IMR-90 (cell line): Measurements from ENCODE around the gene UTP18. TPM values are rescaled to one million over a fixed set of nuclear protein-coding genes. Genes with fewer than 3 reads are reported as not detected.

ENCODE experiments used
- ATAC-seq: fragments of 200-7000 bp; cut with Tn5 transposase; 2 replicates; pipeline ENCODE4 v1.9.1; 2020; ENCODE audit warnings: low read depth, mild to moderate bottlenecking, moderate library complexity
- BruUV-seq: library from RNA; stranded (reverse); fragments of 400-500 nt; replicated peaks from 2 replicates; lab custom pipeline; 2021; lab: Mats Ljungman, UMichigan
- CTCF ChIA-PET: fragments of 300-600 bp; formaldehyde crosslinking; extraction: SDS; loops from one replicate; lab custom pipeline; 2021; ENCODE audit warnings: antibody characterized with exemption; lab: Yijun Ruan, JAX
- POLR2A ChIA-PET: fragments of 300-600 bp; sonication (Branson Sonifier 250); formaldehyde crosslinking; loops from one replicate; lab custom pipeline; 2022; ENCODE audit warnings: antibody characterized with exemption; ENCODE audit not compliant: unreplicated experiment; lab: Charles Lee
- DNase-seq: peaks from one replicate; pipeline ENCODE4 v3.0.0; 2013
- H2AFZ ChIP-seq: replicated peaks from 2 replicates; pipeline ENCODE3; 2013; ENCODE audit warnings: low read length, mild to moderate bottlenecking; ENCODE audit not compliant: poor library complexity
- H2AK5ac ChIP-seq: 2 replicates; pipeline ENCODE4 v1.6.1; 2013; ENCODE audit warnings: low read depth, low read length, inconsistent platforms
- H2AK9ac ChIP-seq: replicated peaks from 2 replicates; pipeline ENCODE3; 2013; ENCODE audit warnings: mild to moderate bottlenecking, low read depth, low read length, moderate library complexity; ENCODE audit not compliant: poor library complexity
- H2BK120ac ChIP-seq: 2 replicates; pipeline ENCODE4 v1.6.1; 2013; ENCODE audit warnings: low read depth, low read length, inconsistent platforms
- H2BK15ac ChIP-seq: 3 replicates; pipeline ENCODE4 v1.6.1; 2013; ENCODE audit warnings: low read depth, low read length, inconsistent platforms
- H2BK20ac ChIP-seq: 2 replicates; pipeline ENCODE4 v1.6.1; 2013; ENCODE audit warnings: low read depth, mild to moderate bottlenecking, inconsistent platforms, low read length, moderate library complexity
- H2BK5ac ChIP-seq: 2 replicates; pipeline ENCODE4 v1.6.1; 2013; ENCODE audit warnings: mild to moderate bottlenecking, low read depth, low read length, inconsistent platforms; ENCODE audit not compliant: poor library complexity, severe bottlenecking
- H3K14ac ChIP-seq: replicated peaks from 2 replicates; pipeline ENCODE4 v1.6.1; 2013; ENCODE audit warnings: low read depth, low read length, inconsistent platforms
- H3K18ac ChIP-seq: 2 replicates; pipeline ENCODE4 v1.6.1; 2013; ENCODE audit warnings: low read depth, low read length, control low read depth
- H3K23ac ChIP-seq: 2 replicates; pipeline ENCODE4 v1.6.1; 2013; ENCODE audit warnings: low read depth, low read length, inconsistent platforms
- H3K27ac ChIP-seq: 2 replicates; pipeline ENCODE4 v1.5.1; 2013; ENCODE audit warnings: mild to moderate bottlenecking, control low read depth, low read length; ENCODE audit not compliant: insufficient read depth
- H3K27me3 ChIP-seq: 2 replicates; pipeline ENCODE4 v1.6.1; 2013; ENCODE audit warnings: low read length; ENCODE audit not compliant: control insufficient read depth, insufficient read depth
- H3K36me3 ChIP-seq: 2 replicates; pipeline ENCODE4 v1.6.1; 2013; ENCODE audit warnings: low read length, mixed read lengths; ENCODE audit not compliant: control insufficient read depth, insufficient read depth
- H3K4ac ChIP-seq: 2 replicates; pipeline ENCODE4 v1.6.1; 2013; ENCODE audit warnings: low read depth, low read length, inconsistent platforms
- H3K4me1 ChIP-seq: 2 replicates; pipeline ENCODE4 v1.6.1; 2013; ENCODE audit warnings: low read length, mixed read lengths; ENCODE audit not compliant: control insufficient read depth, insufficient read depth
- H3K4me2 ChIP-seq: 2 replicates; pipeline ENCODE4 v1.6.1; 2013; ENCODE audit warnings: low read depth, mild to moderate bottlenecking, control low read depth, low read length, moderate library complexity
- H3K4me3 ChIP-seq: 2 replicates; pipeline ENCODE4 v1.5.1; 2013; ENCODE audit warnings: low read depth, mild to moderate bottlenecking, control low read depth, low read length, moderate library complexity; ENCODE audit not compliant: insufficient read depth
- H3K56ac ChIP-seq: 2 replicates; pipeline ENCODE4 v1.6.1; 2013; ENCODE audit warnings: low read length, inconsistent platforms; ENCODE audit not compliant: insufficient read depth; ENCODE audit errors: extremely low read depth
- H3K79me1 ChIP-seq, 2 experiments: 2 replicates each; pipeline ENCODE4 v1.6.1; 2013; ENCODE audit warnings: low read length in 2 of 2, inconsistent platforms in 1 of 2, low read depth in 1 of 2
- H3K9ac ChIP-seq: 2 replicates; pipeline ENCODE4 v1.6.1; 2013; ENCODE audit warnings: low read depth, low read length, control low read depth
- H3K9me1 ChIP-seq: 2 replicates; pipeline ENCODE4 v1.6.1; 2013; ENCODE audit warnings: low read length, inconsistent platforms; ENCODE audit not compliant: insufficient read depth
- H3K9me3 ChIP-seq: 2 replicates; pipeline ENCODE4 v1.6.1; 2013; ENCODE audit warnings: low read length; ENCODE audit not compliant: control insufficient read depth, insufficient read depth
- H4K20me1 ChIP-seq: 2 replicates; pipeline ENCODE4 v1.6.1; 2013; ENCODE audit warnings: low read length, inconsistent platforms; ENCODE audit not compliant: insufficient read depth
- H4K5ac ChIP-seq: 2 replicates; pipeline ENCODE4 v1.6.1; 2013; ENCODE audit warnings: mild to moderate bottlenecking, low read depth, low read length, control low read depth
- H4K8ac ChIP-seq, 2 experiments: 2 replicates each; pipeline ENCODE4 v1.6.1; 2013; ENCODE audit warnings: low read depth in 2 of 2, low read length in 2 of 2, control low read depth in 1 of 2, inconsistent platforms in 1 of 2
- H4K91ac ChIP-seq: 2 replicates; pipeline ENCODE4 v1.6.1; 2013; ENCODE audit warnings: low read depth, low read length, inconsistent platforms; ENCODE audit not compliant: insufficient read depth
- BHLHE40 ChIP-seq: fragments of 150-350 bp; IDR thresholded peaks from 2 replicates; pipeline ENCODE4 v1.6.1; 2016; ENCODE audit warnings: mild to moderate bottlenecking, low read depth, low read length
- CEBPB ChIP-seq: IDR thresholded peaks from 2 replicates; pipeline ENCODE4 v1.6.1; 2012; ENCODE audit warnings: low read depth, low read length, improper control_type of control experiment
- MAFK ChIP-seq: IDR thresholded peaks from 2 replicates; pipeline ENCODE4 v1.6.1; 2012; ENCODE audit warnings: low read depth, low read length, improper control_type of control experiment
- MAZ ChIP-seq: IDR thresholded peaks from 2 replicates; pipeline ENCODE4 v1.6.1; 2012; ENCODE audit warnings: low read depth, mild to moderate bottlenecking, low read length, improper control_type of control experiment, moderate library complexity, borderline replicate concordance
- MXI1 ChIP-seq: IDR thresholded peaks from 2 replicates; pipeline ENCODE4 v1.6.1; 2012; ENCODE audit warnings: low read depth, mild to moderate bottlenecking, low read length, moderate library complexity, borderline replicate concordance
- NFE2L2 ChIP-seq: fragments of 150-350 bp; IDR thresholded peaks from 2 replicates; pipeline ENCODE4 v1.6.1; 2016; ENCODE audit warnings: low read depth, mild to moderate bottlenecking, low read length
- RAD21 ChIP-seq: IDR thresholded peaks from 2 replicates; pipeline ENCODE4 v1.6.1; 2012; ENCODE audit warnings: low read length, improper control_type of control experiment
- SMC3 ChIP-seq: fragments of 150-350 bp; IDR thresholded peaks from 2 replicates; pipeline ENCODE4 v1.6.1; 2016; ENCODE audit warnings: low read depth, mild to moderate bottlenecking, antibody characterized with exemption, low read length, moderate library complexity
- USF2 ChIP-seq: fragments of 150-350 bp; IDR thresholded peaks from 2 replicates; pipeline ENCODE4 v1.6.1; 2017; ENCODE audit warnings: mild to moderate bottlenecking, antibody characterized with exemption, low read length, low read depth
- WGBS, 2 experiments: methylation state at CpG; one replicate each; pipeline versions ENCODE4 v1.1.5 to v1.1.7; 2013; ENCODE audit warnings: missing lambda C conversion rate in 2 of 2; ENCODE audit not compliant: insufficient read length in 1 of 2; ENCODE audit errors: extremely low coverage in 2 of 2; 5-methylcytosine and 5-hydroxymethylcytosine counted together
- dilution Hi-C: fragments of 300-500 bp; cut with HindIII; formaldehyde crosslinking; loops from one replicate; pipeline ENCODE4 v1.14.3; 2018; ENCODE audit warnings: low sequenced_read_pairs; ENCODE audit not compliant: unreplicated experiment
- in situ Hi-C: fragments of 300-500 bp; cut with MboI; formaldehyde crosslinking; loops from 3 replicates; pipeline ENCODE4 v1.14.3; 2019; ENCODE audit warnings: low sequenced_read_pairs, inconsistent platforms, mixed read lengths
- intact Hi-C: fragments of 100-400 bp; cut with micrococcal nuclease; formaldehyde crosslinking; loops from 2 replicates; pipeline ENCODE4 v1.10.0; 2022
- polyA plus RNA-seq, 3 experiments: library from polyadenylated mRNA; depleted of rRNA; stranded (reverse); fragments of >200 nt; gene quantifications; 2 replicates each; pipeline ENCODE4 v1.2.3, GENCODE V29; 2012; ENCODE audit warnings: low replicate concordance in 1 of 3
- total RNA-seq: library from RNA; depleted of rRNA; stranded (reverse); fragments of >200 nt; gene quantifications from 2 replicates; pipeline ENCODE4 v1.2.3, GENCODE V29; 2012
- TF ChIP-seq, protein P1 (sequence below): conservative IDR thresholded peaks from 2 replicates; pipeline ENCODE4 v1.5.1; 2012; ENCODE audit warnings: mild to moderate bottlenecking, low read depth, low read length, improper control_type of control experiment

UTP18 gene
- total and polyA plus RNA-seq, 2 of the 4 experiments (the other 2 are of a cell fraction), result 17.7 to 22.4 TPM

DNA sequence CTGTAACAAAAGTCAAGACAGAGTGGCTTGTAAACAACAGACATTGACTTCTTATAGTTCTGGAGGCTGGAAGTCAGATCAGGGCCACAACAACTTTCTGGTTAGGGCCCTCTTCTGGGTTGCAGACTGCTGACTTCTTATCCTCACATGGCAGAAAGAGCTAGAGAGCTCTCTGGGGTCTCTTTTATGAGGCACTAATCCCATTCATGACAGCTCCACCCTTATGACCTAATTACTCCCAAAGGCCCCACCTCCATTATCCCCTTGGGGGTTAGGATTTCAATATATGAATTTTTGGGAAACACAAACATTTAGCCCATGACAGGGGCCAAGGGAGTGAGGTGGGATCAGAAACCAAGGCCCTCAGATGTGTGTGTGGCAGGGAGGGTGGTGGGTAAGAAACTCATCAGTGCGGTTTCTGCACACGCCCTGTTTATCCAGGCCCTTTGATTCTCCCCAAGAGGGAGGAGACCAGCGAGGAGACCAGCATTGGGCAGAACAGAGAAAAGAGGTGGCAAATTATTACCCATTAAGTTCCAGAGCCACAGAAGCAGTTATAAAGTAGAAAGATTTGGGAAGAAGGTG lies 74.8 kb downstream of the UTP18 start:
- peaks cover 2% of the 10 kb centered on the region; the same call in 1 of the 2 replicates for H3K27me3 ChIP-seq
- no peak overlapping the region for H2AK9ac ChIP-seq
- H3K14ac ChIP-seq, result no peak overlapping the region
- dilution Hi-C loops (no loop called here), intact Hi-C loops (no loop called here), in situ Hi-C loops (no loop called here)
- H4K20me1 ChIP-seq, result no peaks in the 10 kb centered on the region
- no peaks in the 10 kb centered on the region for H3K9me3 ChIP-seq
- no peak overlapping the region for H3K9ac ChIP-seq
- no peak overlapping the region for H3K4me2 ChIP-seq
- no peak overlapping the region for H3K4ac ChIP-seq
- H2AFZ ChIP-seq, result no peak overlapping the region
- CTCF ChIA-PET, result no interaction called here
- H2BK120ac ChIP-seq, result no peak overlapping the region
- ATAC-seq, result no peak
- no peak overlapping the region for H4K8ac ChIP-seq
- no peak overlapping the region for H3K27ac ChIP-seq
- no peak overlapping the region for H4K91ac ChIP-seq
- no peaks in the 10 kb centered on the region for H3K79me1 ChIP-seq
- no peaks in the 10 kb centered on the region for H3K4me1 ChIP-seq
- no peak overlapping the region for H3K56ac ChIP-seq
- no peak overlapping the region for H4K5ac ChIP-seq
- H3K36me3 ChIP-seq, result no peaks in the 10 kb centered on the region
- H3K18ac ChIP-seq, result no peak overlapping the region
- BruUV-seq, result no TSS peak
- H3K23ac ChIP-seq, result no peak overlapping the region
- WGBS, 2 experiments, result no CpG with 5 or more reads among the region's 3 CpGs
- no peak overlapping the region for H2BK15ac ChIP-seq
- H2BK20ac ChIP-seq, result no peak overlapping the region
- no peaks in the 10 kb centered on the region; the same call in 1 of the 2 replicates for H3K9me1 ChIP-seq
- H2AK5ac ChIP-seq, result no peak overlapping the region
- no peak for DNase-seq
- no peak overlapping the region for H2BK5ac ChIP-seq
- POLR2A ChIA-PET, result no interaction called here
- no peak overlapping the region for H3K4me3 ChIP-seq
- TF ChIP-seq SMC3, result no peak
- TF ChIP-seq MAFK, result no peak
- TF ChIP-seq USF2, result no peak
- TF ChIP-seq MAZ, result no peak
- TF ChIP-seq, protein P1, sequence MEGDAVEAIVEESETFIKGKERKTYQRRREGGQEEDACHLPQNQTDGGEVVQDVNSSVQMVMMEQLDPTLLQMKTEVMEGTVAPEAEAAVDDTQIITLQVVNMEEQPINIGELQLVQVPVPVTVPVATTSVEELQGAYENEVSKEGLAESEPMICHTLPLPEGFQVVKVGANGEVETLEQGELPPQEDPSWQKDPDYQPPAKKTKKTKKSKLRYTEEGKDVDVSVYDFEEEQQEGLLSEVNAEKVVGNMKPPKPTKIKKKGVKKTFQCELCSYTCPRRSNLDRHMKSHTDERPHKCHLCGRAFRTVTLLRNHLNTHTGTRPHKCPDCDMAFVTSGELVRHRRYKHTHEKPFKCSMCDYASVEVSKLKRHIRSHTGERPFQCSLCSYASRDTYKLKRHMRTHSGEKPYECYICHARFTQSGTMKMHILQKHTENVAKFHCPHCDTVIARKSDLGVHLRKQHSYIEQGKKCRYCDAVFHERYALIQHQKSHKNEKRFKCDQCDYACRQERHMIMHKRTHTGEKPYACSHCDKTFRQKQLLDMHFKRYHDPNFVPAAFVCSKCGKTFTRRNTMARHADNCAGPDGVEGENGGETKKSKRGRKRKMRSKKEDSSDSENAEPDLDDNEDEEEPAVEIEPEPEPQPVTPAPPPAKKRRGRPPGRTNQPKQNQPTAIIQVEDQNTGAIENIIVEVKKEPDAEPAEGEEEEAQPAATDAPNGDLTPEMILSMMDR, result no peak
- no peak for TF ChIP-seq NFE2L2
- no peak for TF ChIP-seq RAD21
- no peak for TF ChIP-seq BHLHE40
- no peak for TF ChIP-seq MXI1
- TF ChIP-seq CEBPB, result no peak
